Measurements from ENCODE around the gene PIMREG. TPM values are rescaled to one million over a fixed set of nuclear protein-coding genes. Genes with fewer than 3 reads are reported as not detected.
A peak's percentile ranks its signal among the peaks of the same experiment; 100 is the strongest.
"Not testable (repeated sequence)": the region's sequence is repeated elsewhere in the genome, so short reads cannot be mapped to it uniquely, and the experiment has no call there.

PIMREG gene
- total and polyA plus RNA-seq, 2 donors, result 1.8 to 15.1 TPM

DNA sequence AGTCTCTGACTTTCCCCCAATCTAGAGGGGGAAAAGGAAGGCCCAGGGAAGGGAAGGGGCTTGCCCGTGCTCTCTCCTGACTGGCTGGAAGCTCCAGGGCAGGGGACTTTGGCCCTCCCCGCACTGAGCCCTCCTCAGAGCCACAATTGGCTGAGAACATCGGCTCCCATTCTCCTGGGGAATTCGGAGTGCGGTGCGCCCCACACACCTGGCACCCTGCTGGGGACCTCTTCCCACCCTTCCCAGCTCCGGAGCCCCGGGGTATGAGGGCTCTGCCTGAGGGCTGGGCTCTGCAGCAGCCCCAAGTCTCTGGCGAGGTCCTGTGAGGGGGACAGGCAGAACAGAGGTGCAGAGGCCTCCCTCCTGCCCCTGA, 36.0 kb downstream of the PIMREG start:
- H3K27me3 ChIP-seq (ENCODE audit: control insufficient read depth in 2 of 2, insufficient read depth in 1 of 2, low read length in 1 of 2), result peaks cover 0 to 16% of the 10 kb centered on the region in 2 donors
- no peaks in the 10 kb centered on the region for H3K9me3 ChIP-seq (ENCODE audit: control insufficient read depth in 2 of 2, insufficient read depth in 1 of 2, low read length in 1 of 2)
- no peaks in the 10 kb centered on the region for H3K36me3 ChIP-seq (ENCODE audit: control insufficient read depth in 2 of 2, insufficient read depth in 2 of 2, low read length in 1 of 2)
- no peaks in the 10 kb centered on the region for H3K4me1 ChIP-seq (ENCODE audit: control insufficient read depth in 2 of 2, insufficient read depth in 2 of 2, low read length in 2 of 2)
- no peak overlapping the region for H3K4me3 ChIP-seq (ENCODE audit: low read length in 2 of 2)
- no peak for DNase-seq (ENCODE audit: low read depth in 6 of 9, low spot score in 9 of 9)
- no peak overlapping the region for H3K27ac ChIP-seq (ENCODE audit: low read depth in 1 of 2, low read length in 1 of 2)
- WGBS, result 76% methylated on average over 9 of the region's 9 CpGs

DNA sequence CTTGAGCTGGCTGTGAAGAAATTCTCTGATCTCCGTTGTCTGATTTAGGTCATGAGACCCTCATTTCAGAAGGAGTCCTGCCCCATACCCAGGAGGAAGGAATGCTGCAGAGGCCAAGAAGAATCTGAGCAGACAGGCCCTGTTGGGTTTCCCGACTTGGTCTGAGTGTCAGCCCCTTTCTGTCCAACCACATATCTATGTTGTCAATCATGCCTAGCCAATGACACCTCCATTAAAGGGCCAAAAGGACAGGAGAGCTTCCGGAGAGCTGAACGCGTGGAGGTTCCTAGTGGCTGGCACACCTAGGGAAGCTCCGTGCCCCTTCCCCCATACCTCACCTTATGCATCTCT, 37.8 kb downstream of the PIMREG start:
- Histone ChIP-seq H3K27ac (ENCODE audit: low read depth in 1 of 2, low read length in 1 of 2) (no peak overlapping the region), H3K4me3 (ENCODE audit: low read length in 2 of 2) (no peak overlapping the region), H3K27me3 (ENCODE audit: control insufficient read depth in 2 of 2, insufficient read depth in 1 of 2, low read length in 1 of 2) (peaks cover 0 to 16% of the 10 kb centered on the region in 2 donors), H3K9me3 (ENCODE audit: control insufficient read depth in 2 of 2, insufficient read depth in 1 of 2, low read length in 1 of 2) (no peaks in the 10 kb centered on the region), H3K36me3 (ENCODE audit: control insufficient read depth in 2 of 2, insufficient read depth in 2 of 2, low read length in 1 of 2) (no peaks in the 10 kb centered on the region), H3K4me1 (ENCODE audit: control insufficient read depth in 2 of 2, insufficient read depth in 2 of 2, low read length in 2 of 2) (no peaks in the 10 kb centered on the region)
- 94% methylated on average over 6 of the region's 6 CpGs for WGBS
- DNase-seq (ENCODE audit: low read depth in 6 of 9, low spot score in 9 of 9), result no peak

DNA sequence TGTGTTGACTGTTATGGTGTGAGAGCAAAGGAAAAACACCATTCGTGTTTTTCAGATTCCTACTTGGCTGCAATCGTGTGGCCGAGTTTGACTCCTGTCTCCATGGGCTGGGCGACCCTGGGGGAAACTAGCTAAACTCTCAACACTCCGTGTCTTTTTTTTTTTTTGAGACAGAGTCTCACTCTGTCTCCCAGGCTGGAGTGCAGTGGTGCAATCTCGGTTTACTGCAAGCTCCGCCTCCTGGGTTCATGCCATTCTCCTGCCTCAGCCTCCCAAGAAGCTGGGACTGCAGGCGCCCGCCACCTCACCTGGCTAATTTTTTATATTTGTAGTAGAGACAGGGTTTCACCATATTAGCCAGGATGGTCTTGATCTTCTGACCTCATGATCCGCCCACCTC, 38.5 kb downstream of the PIMREG start:
- WGBS, result 92% methylated on average over 10 of the region's 10 CpGs

DNA sequence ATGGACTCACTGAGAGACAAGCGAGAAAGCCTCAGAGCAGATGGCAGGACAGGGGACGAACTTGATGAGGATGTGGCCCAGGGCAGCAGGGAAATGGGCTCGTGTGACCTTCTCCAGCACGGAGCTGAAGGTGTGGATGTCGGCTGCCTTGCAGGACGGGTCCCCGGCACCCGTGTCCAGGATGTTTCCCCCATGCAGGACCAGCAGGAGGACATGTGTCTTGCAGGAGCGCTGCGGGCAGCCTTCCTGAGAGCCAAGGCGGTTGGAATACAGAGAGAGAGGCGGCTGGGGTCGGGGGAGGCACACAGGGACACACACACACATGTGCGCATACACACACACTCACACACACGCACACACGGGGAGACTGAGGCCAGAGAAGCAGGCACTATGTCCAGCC, 39.3 kb downstream of the PIMREG start:
- no peaks in the 10 kb centered on the region for H3K36me3 ChIP-seq (ENCODE audit: control insufficient read depth in 2 of 2, insufficient read depth in 2 of 2, low read length in 1 of 2)
- DNase-seq (ENCODE audit: low read depth in 6 of 9, low spot score in 9 of 9), result no peak
- no peaks in the 10 kb centered on the region for H3K4me1 ChIP-seq (ENCODE audit: control insufficient read depth in 2 of 2, insufficient read depth in 2 of 2, low read length in 2 of 2)
- no peak overlapping the region for H3K27ac ChIP-seq (ENCODE audit: low read depth in 1 of 2, low read length in 1 of 2)
- WGBS, result 96% methylated on average over 16 of the region's 16 CpGs
- H3K4me3 ChIP-seq (ENCODE audit: low read length in 2 of 2), result no peak overlapping the region
- peaks cover 0 to 16% of the 10 kb centered on the region in 2 donors for H3K27me3 ChIP-seq (ENCODE audit: control insufficient read depth in 2 of 2, insufficient read depth in 1 of 2, low read length in 1 of 2)
- no peaks in the 10 kb centered on the region for H3K9me3 ChIP-seq (ENCODE audit: control insufficient read depth in 2 of 2, insufficient read depth in 1 of 2, low read length in 1 of 2)

More for the DNA sequence above, 38.5 kb downstream of the PIMREG start:
- H3K4me3 ChIP-seq (ENCODE audit: low read length in 2 of 2); H3K4me1 ChIP-seq (ENCODE audit: control insufficient read depth in 2 of 2, insufficient read depth in 2 of 2, low read length in 2 of 2); H3K9me3 ChIP-seq (ENCODE audit: control insufficient read depth in 2 of 2, insufficient read depth in 1 of 2, low read length in 1 of 2); H3K36me3 ChIP-seq (ENCODE audit: control insufficient read depth in 2 of 2, insufficient read depth in 2 of 2, low read length in 1 of 2); DNase-seq (ENCODE audit: low read depth in 6 of 9, low spot score in 9 of 9); H3K27ac ChIP-seq (ENCODE audit: low read depth in 1 of 2, low read length in 1 of 2): not testable (repeated sequence)
- H3K27me3 ChIP-seq (ENCODE audit: control insufficient read depth in 2 of 2, insufficient read depth in 1 of 2, low read length in 1 of 2), result peaks cover 0 to 16% of the 10 kb centered on the region in 2 donors

DNA sequence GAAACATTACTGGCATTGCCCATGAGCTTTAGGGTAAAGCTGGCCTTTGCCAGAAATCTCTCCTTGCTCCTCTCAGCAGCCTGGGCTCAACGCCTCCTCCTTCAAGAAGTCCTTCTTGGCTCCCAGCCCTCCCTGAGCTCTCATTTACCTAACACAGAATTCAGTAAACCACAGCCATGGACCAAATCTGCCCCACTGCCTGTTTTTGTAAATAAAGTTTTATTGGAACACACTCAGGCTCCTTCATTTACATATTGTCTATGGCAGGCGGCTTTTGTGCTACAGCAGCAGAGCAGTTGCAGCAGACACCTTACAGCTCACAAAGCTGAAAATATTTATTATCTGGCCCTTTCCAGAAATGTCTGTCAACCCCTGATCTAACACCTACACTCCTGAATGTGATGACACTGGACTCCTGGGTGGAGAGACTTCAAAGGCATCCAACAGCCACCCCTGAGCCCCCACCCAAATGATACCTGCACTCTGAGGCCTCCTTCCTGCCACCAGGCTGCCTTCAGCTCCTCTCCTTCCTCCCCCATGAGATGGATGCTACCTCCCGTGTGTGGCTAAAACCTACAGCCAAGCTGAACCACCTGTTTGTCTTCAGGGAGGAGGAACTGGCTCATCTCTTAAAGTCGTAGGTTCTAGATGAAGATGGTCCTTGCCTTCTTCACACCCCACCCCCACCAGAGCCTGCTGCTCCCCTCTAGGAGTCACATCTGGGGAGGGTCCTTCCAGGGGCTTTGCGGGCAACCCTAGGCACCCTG, 41.6 kb downstream of the PIMREG start:
- DNase-seq (ENCODE audit: low read depth in 6 of 9, low spot score in 9 of 9), result no peak
- Histone ChIP-seq H3K4me3 (ENCODE audit: low read length in 2 of 2) (no peak overlapping the region), H3K27ac (ENCODE audit: low read depth in 1 of 2, low read length in 1 of 2) (no peak overlapping the region), H3K9me3 (ENCODE audit: control insufficient read depth in 2 of 2, insufficient read depth in 1 of 2, low read length in 1 of 2) (no peaks in the 10 kb centered on the region), H3K36me3 (ENCODE audit: control insufficient read depth in 2 of 2, insufficient read depth in 2 of 2, low read length in 1 of 2) (no peaks in the 10 kb centered on the region), H3K27me3 (ENCODE audit: control insufficient read depth in 2 of 2, insufficient read depth in 1 of 2, low read length in 1 of 2) (peaks cover 0 to 6% of the 10 kb centered on the region in 2 donors), H3K4me1 (ENCODE audit: control insufficient read depth in 2 of 2, insufficient read depth in 2 of 2, low read length in 2 of 2) (no peaks in the 10 kb centered on the region)
- WGBS, result 81% methylated on average over 5 of the region's 5 CpGs

DNA sequence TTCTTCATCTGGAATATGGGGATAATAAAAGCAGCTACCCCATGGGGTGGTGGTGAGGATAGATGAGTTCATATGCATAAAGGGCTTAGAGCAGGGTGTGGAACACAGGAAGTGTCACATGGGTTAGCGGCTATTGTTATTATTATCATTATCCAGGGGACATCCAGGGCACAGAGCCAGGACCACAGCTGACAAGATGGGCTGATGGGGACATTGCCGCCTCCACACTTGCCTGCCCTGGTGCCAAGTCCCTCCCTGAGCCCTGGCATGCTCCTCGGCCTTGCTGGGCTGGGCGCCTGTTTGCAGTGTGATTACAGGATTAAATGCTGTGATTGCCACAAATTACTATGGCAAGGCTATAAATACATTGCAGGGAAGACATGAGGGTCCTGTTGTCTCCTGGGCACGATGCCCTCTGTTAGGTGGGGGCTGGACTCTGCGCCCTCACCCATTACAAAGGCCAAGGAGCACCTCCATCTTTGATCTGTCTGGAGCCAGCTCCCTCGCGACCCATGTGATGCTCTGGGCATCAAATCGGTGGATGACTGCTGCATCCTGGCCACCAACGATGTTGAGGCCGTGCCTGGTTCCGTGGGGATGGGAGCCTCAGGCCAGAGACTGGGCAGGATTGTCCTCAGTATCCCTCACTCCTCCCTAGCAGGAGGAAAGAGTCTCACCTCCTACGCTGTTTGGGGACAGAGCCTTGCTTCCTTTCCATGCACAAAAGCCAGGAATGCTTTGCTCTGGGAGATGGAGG, 43.2 kb downstream of the PIMREG start:
- no peaks in the 10 kb centered on the region for H3K4me1 ChIP-seq (ENCODE audit: control insufficient read depth in 2 of 2, insufficient read depth in 2 of 2, low read length in 2 of 2)
- H3K27me3 ChIP-seq (ENCODE audit: control insufficient read depth in 2 of 2, insufficient read depth in 1 of 2, low read length in 1 of 2), result no peaks in the 10 kb centered on the region
- H3K27ac ChIP-seq (ENCODE audit: low read depth in 1 of 2, low read length in 1 of 2), result no peak overlapping the region
- 93% methylated on average over 13 of the region's 13 CpGs for WGBS
- no peak for DNase-seq (ENCODE audit: low read depth in 6 of 9, low spot score in 9 of 9)
- no peak overlapping the region for H3K4me3 ChIP-seq (ENCODE audit: low read length in 2 of 2)
- H3K9me3 ChIP-seq (ENCODE audit: control insufficient read depth in 2 of 2, insufficient read depth in 1 of 2, low read length in 1 of 2), result no peaks in the 10 kb centered on the region
- H3K36me3 ChIP-seq (ENCODE audit: control insufficient read depth in 2 of 2, insufficient read depth in 2 of 2, low read length in 1 of 2), result no peaks in the 10 kb centered on the region

DNA sequence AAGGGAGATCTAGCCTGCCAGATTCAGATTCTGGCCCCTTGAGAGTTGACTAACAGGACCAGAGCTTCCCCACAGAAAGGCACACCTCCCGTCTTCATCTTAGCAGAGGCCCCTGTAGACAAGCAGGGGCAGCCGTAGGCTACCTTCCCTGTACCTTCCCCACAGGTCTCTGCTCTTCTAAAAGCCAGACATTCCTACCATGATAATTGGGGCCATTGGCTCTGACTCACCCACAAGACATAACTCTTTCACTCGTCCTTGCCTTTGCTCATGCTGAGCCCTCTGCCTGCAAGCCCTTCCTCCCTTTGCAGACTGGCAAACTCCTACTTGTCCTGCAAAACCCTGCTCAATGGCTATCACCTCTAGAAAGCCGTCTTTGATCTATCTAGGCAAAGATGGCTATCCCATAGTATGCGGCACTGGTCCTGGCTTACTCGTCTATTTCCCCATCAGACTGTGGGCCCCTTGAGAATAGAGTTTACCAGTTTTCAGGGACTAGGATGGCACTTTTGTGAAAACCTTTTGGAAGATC, 43.8 kb downstream of the PIMREG start:
- H3K4me1 ChIP-seq (ENCODE audit: control insufficient read depth in 2 of 2, insufficient read depth in 2 of 2, low read length in 2 of 2), result no peaks in the 10 kb centered on the region
- H3K27ac ChIP-seq (ENCODE audit: low read depth in 1 of 2, low read length in 1 of 2), result peak overlapping the region in 1 of 2 donors; percentile 2
- no peak overlapping the region for H3K4me3 ChIP-seq (ENCODE audit: low read length in 2 of 2)
- WGBS, result 80% methylated on average over 6 of the region's 6 CpGs
- H3K27me3 ChIP-seq (ENCODE audit: control insufficient read depth in 2 of 2, insufficient read depth in 1 of 2, low read length in 1 of 2), result no peaks in the 10 kb centered on the region
- no peaks in the 10 kb centered on the region for H3K36me3 ChIP-seq (ENCODE audit: control insufficient read depth in 2 of 2, insufficient read depth in 2 of 2, low read length in 1 of 2)
- H3K9me3 ChIP-seq (ENCODE audit: control insufficient read depth in 2 of 2, insufficient read depth in 1 of 2, low read length in 1 of 2), result no peaks in the 10 kb centered on the region
- no peak for DNase-seq (ENCODE audit: low read depth in 6 of 9, low spot score in 9 of 9)

DNA sequence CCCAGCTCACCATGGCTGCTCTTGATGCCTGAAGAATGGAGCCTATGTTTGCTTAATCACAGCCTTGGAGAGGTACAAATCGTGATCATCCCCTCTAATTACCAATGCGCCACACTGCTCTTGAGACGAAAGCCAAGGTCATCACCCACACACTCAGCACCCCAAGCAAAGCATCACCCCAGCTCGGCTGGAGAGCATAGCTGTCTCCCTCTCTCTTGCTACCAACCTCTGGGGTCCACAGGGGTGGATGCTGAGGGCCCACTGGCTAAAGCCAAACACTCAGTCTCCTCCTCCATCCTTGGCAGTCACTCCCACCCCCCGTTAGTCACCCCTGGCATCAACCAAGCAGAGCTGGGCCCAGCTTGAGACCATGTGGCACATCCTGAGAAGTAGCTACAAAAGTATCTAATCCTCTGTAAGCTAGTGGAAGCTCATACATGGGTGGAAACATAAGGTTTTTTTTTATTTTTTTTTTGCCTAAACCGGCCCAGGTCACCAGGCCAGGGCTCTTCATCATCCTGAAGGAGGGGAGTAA, 44.8 kb downstream of the PIMREG start:
- no peak for DNase-seq (ENCODE audit: low read depth in 6 of 9, low spot score in 9 of 9)
- no peaks in the 10 kb centered on the region for H3K36me3 ChIP-seq (ENCODE audit: control insufficient read depth in 2 of 2, insufficient read depth in 2 of 2, low read length in 1 of 2)
- H3K9me3 ChIP-seq (ENCODE audit: control insufficient read depth in 2 of 2, insufficient read depth in 1 of 2, low read length in 1 of 2), result no peaks in the 10 kb centered on the region
- no peak overlapping the region for H3K27ac ChIP-seq (ENCODE audit: low read depth in 1 of 2, low read length in 1 of 2)
- no peaks in the 10 kb centered on the region for H3K27me3 ChIP-seq (ENCODE audit: control insufficient read depth in 2 of 2, insufficient read depth in 1 of 2, low read length in 1 of 2)
- H3K4me1 ChIP-seq (ENCODE audit: control insufficient read depth in 2 of 2, insufficient read depth in 2 of 2, low read length in 2 of 2), result no peaks in the 10 kb centered on the region
- WGBS, result 94% methylated on average over 6 of the region's 6 CpGs
- no peak overlapping the region for H3K4me3 ChIP-seq (ENCODE audit: low read length in 2 of 2)

DNA sequence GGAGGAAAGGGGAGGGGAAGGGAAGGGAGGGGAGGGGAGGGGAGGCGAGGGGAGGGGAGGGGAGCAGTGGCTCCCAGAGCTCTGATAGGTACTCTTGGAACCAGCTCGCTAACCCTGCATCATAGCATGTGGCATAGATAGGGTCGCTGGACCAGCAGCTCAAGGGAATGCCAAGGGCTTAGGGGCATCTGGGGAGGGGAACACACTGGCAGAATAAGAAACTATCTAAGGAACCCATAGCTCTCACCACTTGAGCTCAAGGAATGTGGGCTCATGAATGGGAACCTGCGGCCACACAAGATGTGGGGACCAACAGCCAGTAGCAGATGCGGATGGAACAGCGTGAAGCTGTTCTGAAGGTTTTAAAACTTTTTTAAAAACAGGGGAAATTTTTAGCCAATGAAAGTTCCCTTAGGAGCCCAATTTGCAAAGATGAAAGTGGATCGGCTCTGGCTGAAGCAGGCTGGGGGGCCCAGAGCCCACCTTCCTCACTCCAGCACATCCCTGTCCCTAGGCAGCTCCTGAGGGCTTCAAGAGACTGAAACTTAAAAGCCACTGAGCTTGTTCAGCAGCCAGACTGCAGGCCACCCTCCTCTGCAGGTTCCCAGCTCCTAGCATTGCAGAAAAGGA, 46.9 kb downstream of the PIMREG start:
- Histone ChIP-seq H3K27me3 (ENCODE audit: control insufficient read depth in 2 of 2, insufficient read depth in 1 of 2, low read length in 1 of 2) (peaks cover 0 to 6% of the 10 kb centered on the region in 2 donors), H3K4me1 (ENCODE audit: control insufficient read depth in 2 of 2, insufficient read depth in 2 of 2, low read length in 2 of 2) (peaks cover 0 to 9% of the 10 kb centered on the region in 2 donors), H3K36me3 (ENCODE audit: control insufficient read depth in 2 of 2, insufficient read depth in 2 of 2, low read length in 1 of 2) (no peaks in the 10 kb centered on the region), H3K27ac (ENCODE audit: low read depth in 1 of 2, low read length in 1 of 2) (no peak overlapping the region), H3K4me3 (ENCODE audit: low read length in 2 of 2) (no peak overlapping the region), H3K9me3 (ENCODE audit: control insufficient read depth in 2 of 2, insufficient read depth in 1 of 2, low read length in 1 of 2) (no peaks in the 10 kb centered on the region)
- DNase-seq (ENCODE audit: low read depth in 6 of 9, low spot score in 9 of 9), result no peak
- 89% methylated on average over 7 of the region's 7 CpGs for WGBS

Measured in thymus (tissue), 11 donors.